ENCODE measurements around the gene GRM1.

The GRM1 gene

GRCh38 chr6:146100776-146101175 lies 71.9 kb downstream of the GRM1 start:
- Histone ChIP-seq H3K27me3 (replicated peaks; ENCODE audit: control insufficient read depth, insufficient read depth, low read length) (no peaks in the 10 kb centered on the region), H3K9me3 (ENCODE audit: control insufficient read depth, low read length) (no peaks in the 10 kb centered on the region), H3K36me3 (ENCODE audit: control insufficient read depth, insufficient read depth, low read length, severe bottlenecking) (no peaks in the 10 kb centered on the region), H3K4me3 (ENCODE audit: low read length) (no peak overlapping the region), H3K4me1 (ENCODE audit: control insufficient read depth, insufficient read depth, low read length) (no peaks in the 10 kb centered on the region), H3K9ac (ENCODE audit: low read length) (no peak overlapping the region)
- no peak for DNase-seq (ENCODE audit: low read depth)

GRCh38 chr6:146103416-146104072 lies 74.7 kb downstream of the GRM1 start:
- no peaks in the 10 kb centered on the region for H3K4me1 ChIP-seq (ENCODE audit: control insufficient read depth, insufficient read depth, low read length)
- H3K9ac ChIP-seq (ENCODE audit: low read length), result no peak overlapping the region
- no peaks in the 10 kb centered on the region for H3K36me3 ChIP-seq (ENCODE audit: control insufficient read depth, insufficient read depth, low read length, severe bottlenecking)
- H3K4me3 ChIP-seq (ENCODE audit: low read length), result no peak overlapping the region
- H3K27me3 ChIP-seq (replicated peaks; ENCODE audit: control insufficient read depth, insufficient read depth, low read length), result no peaks in the 10 kb centered on the region
- peaks cover under 1% of the 10 kb centered on the region for H3K9me3 ChIP-seq (ENCODE audit: control insufficient read depth, low read length)
- DNase-seq (ENCODE audit: low read depth), result no peak

DNA sequence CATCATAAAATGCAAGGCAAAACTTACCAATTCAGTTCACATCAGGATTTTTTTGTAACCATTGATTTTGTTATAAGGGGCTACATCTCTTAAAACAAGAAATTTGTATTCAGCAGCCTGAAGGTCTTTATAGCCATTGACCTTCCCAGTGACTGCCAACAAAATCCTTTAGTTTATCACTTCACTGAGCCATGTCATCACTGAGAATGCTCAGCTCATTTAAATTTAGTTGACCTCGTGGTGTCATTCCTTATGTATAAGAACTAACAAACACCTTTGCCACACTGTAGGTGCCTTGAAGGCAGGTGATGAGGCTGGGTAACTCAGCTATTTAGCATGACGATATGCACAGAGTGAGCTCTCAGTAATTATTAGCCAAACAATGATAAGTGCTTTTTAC lies 77.7 kb downstream of the GRM1 start:
- H3K27me3 ChIP-seq (replicated peaks; ENCODE audit: control insufficient read depth, insufficient read depth, low read length), result no peaks in the 10 kb centered on the region
- no peak overlapping the region for H3K4me3 ChIP-seq (ENCODE audit: low read length)
- no peaks in the 10 kb centered on the region for H3K4me1 ChIP-seq (ENCODE audit: control insufficient read depth, insufficient read depth, low read length)
- no peaks in the 10 kb centered on the region for H3K36me3 ChIP-seq (ENCODE audit: control insufficient read depth, insufficient read depth, low read length, severe bottlenecking)
- H3K9me3 ChIP-seq (ENCODE audit: control insufficient read depth, low read length), result peaks cover 3% of the 10 kb centered on the region
- H3K9ac ChIP-seq (ENCODE audit: low read length), result no peak overlapping the region
- DNase-seq (ENCODE audit: low read depth), result no peak

DNA sequence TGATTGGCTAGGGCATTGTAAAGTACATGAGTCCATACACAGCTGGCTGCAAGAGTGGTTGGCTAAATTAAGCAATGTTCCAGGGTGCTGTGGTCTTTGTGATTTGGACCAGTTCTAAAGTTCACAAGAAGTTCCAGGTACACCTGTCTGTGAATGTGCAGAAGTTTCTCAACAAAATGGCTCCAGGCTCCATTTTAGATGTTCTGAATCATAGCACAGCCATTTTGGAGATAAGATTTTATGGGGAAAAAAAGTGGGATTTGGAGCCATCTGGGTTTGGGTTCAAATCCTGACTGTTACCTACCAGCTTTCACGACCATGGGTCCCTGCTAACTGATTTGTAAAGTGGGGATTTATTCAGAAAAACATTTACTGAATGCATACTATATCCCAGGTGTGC lies 82.1 kb downstream of the GRM1 start:
- Histone ChIP-seq H3K4me3 (ENCODE audit: low read length) (no peak overlapping the region), H3K9ac (ENCODE audit: low read length) (no peak overlapping the region), H3K27me3 (replicated peaks; ENCODE audit: control insufficient read depth, insufficient read depth, low read length) (no peaks in the 10 kb centered on the region), H3K4me1 (ENCODE audit: control insufficient read depth, insufficient read depth, low read length) (no peaks in the 10 kb centered on the region), H3K9me3 (ENCODE audit: control insufficient read depth, low read length) (peaks cover 3% of the 10 kb centered on the region), H3K36me3 (ENCODE audit: control insufficient read depth, insufficient read depth, low read length, severe bottlenecking) (no peaks in the 10 kb centered on the region)
- no peak for DNase-seq (ENCODE audit: low read depth)

DNA sequence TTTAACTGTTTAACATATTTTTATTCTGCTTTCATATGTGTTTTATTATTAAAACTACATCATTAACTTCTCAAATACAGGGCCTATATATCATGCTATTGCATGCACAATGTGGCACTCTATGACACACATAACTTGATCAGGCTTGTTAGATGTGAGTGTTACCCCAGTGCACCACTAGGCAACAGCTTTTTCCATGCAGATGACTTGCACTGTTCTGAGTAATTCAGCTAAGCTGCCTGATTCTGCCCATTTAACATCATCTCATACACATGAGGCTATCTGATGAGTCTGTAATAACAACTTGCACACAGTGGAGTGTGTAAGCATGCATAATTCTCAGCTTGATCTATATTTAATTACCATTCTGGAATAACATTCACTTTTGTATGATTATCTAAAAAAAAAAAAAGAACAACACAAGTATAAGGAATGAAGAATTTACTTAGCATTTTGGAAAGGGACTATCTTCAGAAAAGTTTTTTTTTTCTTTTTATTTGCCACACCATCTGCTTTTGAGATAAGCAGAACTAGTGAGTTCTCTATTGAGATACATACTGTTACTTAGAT lies 83.1 kb downstream of the GRM1 start:
- no peaks in the 10 kb centered on the region for H3K27me3 ChIP-seq (replicated peaks; ENCODE audit: control insufficient read depth, insufficient read depth, low read length)
- peaks cover 3% of the 10 kb centered on the region for H3K9me3 ChIP-seq (ENCODE audit: control insufficient read depth, low read length)
- no peaks in the 10 kb centered on the region for H3K36me3 ChIP-seq (ENCODE audit: control insufficient read depth, insufficient read depth, low read length, severe bottlenecking)
- DNase-seq (ENCODE audit: low read depth), result no peak
- H3K4me1 ChIP-seq (ENCODE audit: control insufficient read depth, insufficient read depth, low read length), result no peaks in the 10 kb centered on the region
- no peak overlapping the region for H3K9ac ChIP-seq (ENCODE audit: low read length)
- H3K4me3 ChIP-seq (ENCODE audit: low read length), result no peak overlapping the region

DNA sequence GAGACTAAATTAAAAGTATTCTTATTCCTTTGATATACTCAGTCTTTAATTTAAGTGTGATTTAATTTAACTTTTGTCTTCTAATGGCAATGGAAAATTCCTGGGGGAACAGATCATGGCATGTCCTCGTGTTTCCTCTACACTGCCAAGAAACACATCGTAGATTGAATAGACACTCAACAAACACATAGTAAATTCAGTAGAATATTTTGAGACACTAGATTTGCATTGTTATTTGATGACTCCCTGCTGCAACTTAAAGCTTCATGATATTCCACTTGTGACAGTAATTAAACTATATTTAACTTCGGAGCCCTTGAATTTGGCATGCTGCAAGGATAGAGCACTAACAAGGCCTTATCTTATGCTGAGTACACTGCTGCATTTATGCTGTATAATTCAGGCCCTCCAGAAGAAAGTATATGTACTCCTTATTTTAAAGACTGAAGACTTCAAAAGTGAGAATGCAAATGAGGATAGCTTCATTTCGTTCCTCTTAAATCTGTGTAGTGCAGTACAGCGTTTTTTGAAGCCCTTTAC lies 84.3 kb downstream of the GRM1 start:
- Histone ChIP-seq H3K9ac (ENCODE audit: low read length) (no peak overlapping the region), H3K27me3 (replicated peaks; ENCODE audit: control insufficient read depth, insufficient read depth, low read length) (no peaks in the 10 kb centered on the region), H3K4me1 (ENCODE audit: control insufficient read depth, insufficient read depth, low read length) (no peaks in the 10 kb centered on the region)

GRCh38 chr6:146123616-146124015 lies 94.8 kb downstream of the GRM1 start:
- no peak overlapping the region for H3K9ac ChIP-seq (ENCODE audit: low read length)
- no peaks in the 10 kb centered on the region for H3K36me3 ChIP-seq (ENCODE audit: control insufficient read depth, insufficient read depth, low read length, severe bottlenecking)
- no peaks in the 10 kb centered on the region for H3K9me3 ChIP-seq (ENCODE audit: control insufficient read depth, low read length)
- no peaks in the 10 kb centered on the region for H3K27me3 ChIP-seq (replicated peaks; ENCODE audit: control insufficient read depth, insufficient read depth, low read length)
- DNase-seq (ENCODE audit: low read depth), result no peak
- no peak overlapping the region for H3K4me3 ChIP-seq (ENCODE audit: low read length)
- H3K4me1 ChIP-seq (ENCODE audit: control insufficient read depth, insufficient read depth, low read length), result no peaks in the 10 kb centered on the region

More for the DNA sequence above, 84.3 kb downstream of the GRM1 start:
- H3K9me3 ChIP-seq (ENCODE audit: control insufficient read depth, low read length), result peaks cover 3% of the 10 kb centered on the region
- DNase-seq (ENCODE audit: low read depth), result no peak
- no peaks in the 10 kb centered on the region for H3K36me3 ChIP-seq (ENCODE audit: control insufficient read depth, insufficient read depth, low read length, severe bottlenecking)
- no peak overlapping the region for H3K4me3 ChIP-seq (ENCODE audit: low read length)

GRCh38 chr6:146127447-146128215 lies 98.8 kb downstream of the GRM1 start:
- Histone ChIP-seq H3K36me3 (ENCODE audit: control insufficient read depth, insufficient read depth, low read length, severe bottlenecking) (no peaks in the 10 kb centered on the region), H3K27me3 (replicated peaks; ENCODE audit: control insufficient read depth, insufficient read depth, low read length) (no peaks in the 10 kb centered on the region), H3K9ac (ENCODE audit: low read length) (no peak overlapping the region), H3K9me3 (ENCODE audit: control insufficient read depth, low read length) (no peaks in the 10 kb centered on the region), H3K4me3 (ENCODE audit: low read length) (no peak overlapping the region), H3K4me1 (ENCODE audit: control insufficient read depth, insufficient read depth, low read length) (no peaks in the 10 kb centered on the region)
- no peak for DNase-seq (ENCODE audit: low read depth)

GRCh38 chr6:146133866-146134265 lies 105.0 kb downstream of the GRM1 start:
- Histone ChIP-seq H3K4me1 (ENCODE audit: control insufficient read depth, insufficient read depth, low read length) (no peaks in the 10 kb centered on the region), H3K4me3 (ENCODE audit: low read length) (no peak overlapping the region), H3K36me3 (ENCODE audit: control insufficient read depth, insufficient read depth, low read length, severe bottlenecking) (no peaks in the 10 kb centered on the region), H3K9ac (ENCODE audit: low read length) (no peak overlapping the region), H3K9me3 (ENCODE audit: control insufficient read depth, low read length) (no peaks in the 10 kb centered on the region), H3K27me3 (replicated peaks; ENCODE audit: control insufficient read depth, insufficient read depth, low read length) (no peaks in the 10 kb centered on the region)
- DNase-seq (ENCODE audit: low read depth), result no peak

DNA sequence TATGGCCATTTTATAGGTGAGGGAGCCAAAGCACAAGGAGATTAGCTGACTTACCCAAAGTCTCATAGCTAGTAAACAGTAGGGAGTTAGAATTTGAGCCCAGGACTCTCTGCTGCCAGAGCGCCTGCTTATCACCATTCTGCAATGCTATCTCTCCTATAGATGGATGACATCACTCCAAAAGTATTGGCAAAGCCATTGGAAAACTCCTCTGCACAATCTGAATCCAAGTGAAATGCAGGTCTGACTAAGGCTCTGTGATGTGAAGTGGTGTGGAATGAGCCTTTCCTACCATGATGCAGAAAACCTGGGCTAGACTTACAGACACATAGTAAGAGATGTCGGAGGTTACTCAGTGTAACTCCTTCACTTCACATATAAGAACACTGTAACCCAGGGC lies 106.3 kb downstream of the GRM1 start:
- no peak for DNase-seq (ENCODE audit: low read depth)

DNA sequence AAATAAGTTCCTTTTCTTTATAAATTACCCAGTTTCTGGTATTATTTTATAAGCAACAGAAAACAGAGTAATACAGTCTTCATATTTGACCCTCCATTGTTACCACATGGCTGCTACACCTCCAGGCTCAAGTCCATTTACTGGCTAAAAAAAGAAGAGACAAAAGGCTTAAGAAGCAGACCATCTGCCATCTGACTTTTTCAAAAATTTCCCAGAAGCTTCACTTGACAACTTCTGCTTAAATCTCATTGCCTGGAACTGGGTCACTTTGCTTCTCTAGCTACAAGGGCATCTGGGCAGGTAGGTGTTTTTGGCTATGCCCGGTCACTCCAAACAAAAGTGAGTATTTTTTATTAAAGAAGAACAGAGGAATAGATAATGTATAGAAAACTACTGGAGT lies 118.0 kb downstream of the GRM1 start:
- Histone ChIP-seq H3K9me3 (ENCODE audit: control insufficient read depth, low read length) (peaks cover 3% of the 10 kb centered on the region), H3K9ac (ENCODE audit: low read length) (no peak overlapping the region), H3K4me1 (ENCODE audit: control insufficient read depth, insufficient read depth, low read length) (no peaks in the 10 kb centered on the region), H3K27me3 (replicated peaks; ENCODE audit: control insufficient read depth, insufficient read depth, low read length) (no peaks in the 10 kb centered on the region), H3K36me3 (ENCODE audit: control insufficient read depth, insufficient read depth, low read length, severe bottlenecking) (no peaks in the 10 kb centered on the region), H3K4me3 (ENCODE audit: low read length) (no peak overlapping the region)
- DNase-seq (ENCODE audit: low read depth), result no peak

More for the DNA sequence above, 106.3 kb downstream of the GRM1 start:
- no peaks in the 10 kb centered on the region for H3K9me3 ChIP-seq (ENCODE audit: control insufficient read depth, low read length)
- no peaks in the 10 kb centered on the region for H3K4me1 ChIP-seq (ENCODE audit: control insufficient read depth, insufficient read depth, low read length)
- H3K27me3 ChIP-seq (replicated peaks; ENCODE audit: control insufficient read depth, insufficient read depth, low read length), result no peaks in the 10 kb centered on the region
- no peak overlapping the region for H3K9ac ChIP-seq (ENCODE audit: low read length)
- no peak overlapping the region for H3K4me3 ChIP-seq (ENCODE audit: low read length)
- no peaks in the 10 kb centered on the region for H3K36me3 ChIP-seq (ENCODE audit: control insufficient read depth, insufficient read depth, low read length, severe bottlenecking)
